Sigmoid colon (tissue), 7 donors: Measurements from ENCODE around the gene MPST. TPM values are rescaled to one million over a fixed set of nuclear protein-coding genes. Genes with fewer than 3 reads are reported as not detected.

Source experiments
- DNase-seq: peaks from one replicate; pipeline ENCODE4 v3.0.0-alpha.2; 2019
- H3K27ac ChIP-seq, 4 donors: fragments of 200-600 bp; sonication (generic); one replicate each; pipeline ENCODE4 v1.5.1; 2016 to 2019; ENCODE audit warnings: mild to moderate bottlenecking in 1 of 4
- H3K27me3 ChIP-seq, 3 donors: fragments of 200-600 bp; sonication (generic); one replicate each; pipeline ENCODE4 v1.5.1; 2019; ENCODE audit warnings: mild to moderate bottlenecking in 1 of 3
- H3K36me3 ChIP-seq, 4 donors: fragments of 200-600 bp; sonication (generic); one replicate each; pipeline ENCODE4 v1.5.1; 2016 to 2019
- H3K4me1 ChIP-seq, 4 donors: fragments of 200-600 bp; sonication (generic); one replicate each; pipeline ENCODE4 v1.5.1; 2017 to 2019
- H3K4me3 ChIP-seq, 4 donors: fragments of 200-600 bp; sonication (generic); one replicate each; pipeline ENCODE4 v1.5.1; 2017 to 2019; ENCODE audit warnings: mild to moderate bottlenecking in 2 of 4, moderate library complexity in 1 of 4
- H3K9me3 ChIP-seq, 4 donors: fragments of 200-600 bp in 3 of 4; sonication (generic) in 3 of 4; one replicate each; pipeline versions ENCODE4 v1.5.1 to v1.6.1; 2013 to 2019
- EP300 ChIP-seq, 4 donors: sonication (generic); formaldehyde crosslinking; IDR thresholded peaks; one replicate each; pipeline ENCODE4 v1.6.1; 2017; ENCODE audit warnings: antibody characterized with exemption in 4 of 4
- POLR2A ChIP-seq, 2 donors: fragments of 450-650 bp; IDR thresholded peaks; one replicate each; pipeline ENCODE4 v1.6.1; 2016; ENCODE audit warnings: antibody characterized with exemption in 2 of 2, mild to moderate bottlenecking in 2 of 2, moderate library complexity in 2 of 2
- POLR2AphosphoS5 ChIP-seq, 4 donors: sonication (generic); formaldehyde crosslinking; IDR thresholded peaks; one replicate each; pipeline ENCODE4 v1.6.1; 2017; ENCODE audit warnings: antibody characterized with exemption in 4 of 4
- WGBS, 2 donors: extraction: QIAGEN DNeasy Blood & Tissue Kit; methylation state at CpG; one replicate each; pipeline ENCODE4 v1.1.7; 2013; 5-methylcytosine and 5-hydroxymethylcytosine counted together
- intact Hi-C: fragments of 100-400 bp; cut with DNase I; formaldehyde crosslinking; loops from one replicate; pipeline ENCODE4 v1.15.1; 2023
- polyA plus RNA-seq, 3 donors: library from polyadenylated mRNA; stranded (reverse); fragments of 200-250 nt; gene quantifications; one replicate each; pipeline ENCODE4 v1.2.3, GENCODE V29; 2013
- total RNA-seq, 4 donors: library from RNA; depleted of rRNA; stranded (reverse); fragments of >200 nt; gene quantifications; one replicate each; pipeline ENCODE4 v1.1.0, GENCODE V29; 2016
- TF ChIP-seq, protein P1 (sequence below), 4 experiments: fragments of 450-650 bp in 3 of 4; fragments of 200-600 bp in 1 of 4; IDR thresholded peaks; one replicate each; pipeline ENCODE4 v1.5.1; 2016 to 2019; ENCODE audit warnings: antibody characterized with exemption in 4 of 4, mild to moderate bottlenecking in 3 of 4, moderate library complexity in 2 of 4
- donor health status: healthy with polysubstance abuse.
- donor health status: Bipolar disorder and iron deficiency.
- donor health status: healthy.

MPST gene
- total RNA-seq (100 to 1,000 TPM in 3 of 4 donors, 10 to 100 TPM in 1; 94.2 to 143 (median 111) TPM), polyA plus RNA-seq (100 to 1,000 TPM; 241 to 340 (median 304) TPM)

DNA sequence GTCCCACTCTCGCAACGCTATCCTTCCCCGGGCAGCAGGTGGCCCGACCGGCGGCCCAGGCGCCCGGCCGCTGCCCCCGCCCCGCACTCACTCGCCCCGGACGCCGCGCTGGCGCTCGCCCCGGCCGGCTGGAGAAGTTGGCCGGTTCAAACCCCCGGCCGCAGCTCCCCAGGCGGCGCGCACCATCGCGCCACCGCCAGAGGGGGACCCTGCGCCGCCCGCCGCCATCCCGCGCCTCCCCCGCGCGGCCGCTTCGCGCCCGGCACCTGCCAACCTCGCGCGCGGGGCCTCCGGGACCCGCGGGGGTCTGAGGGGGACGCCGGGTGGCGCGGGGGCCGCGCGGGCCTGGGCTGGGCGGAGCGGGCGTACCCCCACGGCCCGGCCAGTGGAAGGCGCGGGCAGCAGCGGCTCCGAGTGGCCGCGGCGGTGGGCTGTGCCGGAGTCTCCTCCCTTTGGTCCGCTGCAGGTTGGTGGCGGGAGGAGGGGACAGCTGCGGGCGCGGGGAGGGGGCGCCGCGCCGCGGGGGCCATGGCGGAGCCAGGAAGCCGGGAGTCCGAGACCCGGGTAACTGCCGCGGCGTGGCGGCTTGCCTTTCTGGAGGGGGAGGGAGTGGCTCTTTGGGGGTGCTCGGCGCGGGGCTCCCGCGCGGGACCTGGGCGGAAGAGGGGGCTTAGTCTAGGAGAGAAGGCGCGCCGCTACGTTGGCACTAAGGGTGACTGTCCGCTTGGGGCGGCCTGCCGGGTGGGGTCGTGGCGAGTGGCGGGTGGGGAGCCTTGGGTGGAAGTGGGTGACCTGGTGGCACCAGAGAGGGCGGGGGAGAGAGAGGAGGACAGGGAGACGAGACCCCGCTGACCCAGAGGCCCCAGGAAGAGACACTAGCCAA lies at the start of gene MPST, which contains the start of gene TST:
Gene MPST, plus strand, starts transcription at position 434 of the 883 bp plus-strand sequence. Its CDS starts 95 bp downstream, at position 529.
Gene TST, minus strand, starts transcription at position 139 of the 883 bp plus-strand sequence. CDS start 715 bp downstream, outside the sequence.
- peaks cover 0 to 58% (median 46%) of the 10 kb centered on the region in 4 donors for H3K4me1 ChIP-seq
- H3K9me3 ChIP-seq, result no peaks in the 10 kb centered on the region
- WGBS, 2 donors, result 1% methylated on average over 107 of the region's 107 CpGs
- peak; percentile 89 for DNase-seq
- no peaks in the 10 kb centered on the region for H3K27me3 ChIP-seq
- H3K36me3 ChIP-seq, result peaks cover 0 to 8% (median 2%) of the 10 kb centered on the region in 4 donors
- no peak for TF ChIP-seq EP300 (IDR thresholded peaks at IDR 0.05)
- peak; percentile 39 to 56 for TF ChIP-seq POLR2A (IDR thresholded peaks at IDR 0.05)
- TF ChIP-seq, protein P1, sequence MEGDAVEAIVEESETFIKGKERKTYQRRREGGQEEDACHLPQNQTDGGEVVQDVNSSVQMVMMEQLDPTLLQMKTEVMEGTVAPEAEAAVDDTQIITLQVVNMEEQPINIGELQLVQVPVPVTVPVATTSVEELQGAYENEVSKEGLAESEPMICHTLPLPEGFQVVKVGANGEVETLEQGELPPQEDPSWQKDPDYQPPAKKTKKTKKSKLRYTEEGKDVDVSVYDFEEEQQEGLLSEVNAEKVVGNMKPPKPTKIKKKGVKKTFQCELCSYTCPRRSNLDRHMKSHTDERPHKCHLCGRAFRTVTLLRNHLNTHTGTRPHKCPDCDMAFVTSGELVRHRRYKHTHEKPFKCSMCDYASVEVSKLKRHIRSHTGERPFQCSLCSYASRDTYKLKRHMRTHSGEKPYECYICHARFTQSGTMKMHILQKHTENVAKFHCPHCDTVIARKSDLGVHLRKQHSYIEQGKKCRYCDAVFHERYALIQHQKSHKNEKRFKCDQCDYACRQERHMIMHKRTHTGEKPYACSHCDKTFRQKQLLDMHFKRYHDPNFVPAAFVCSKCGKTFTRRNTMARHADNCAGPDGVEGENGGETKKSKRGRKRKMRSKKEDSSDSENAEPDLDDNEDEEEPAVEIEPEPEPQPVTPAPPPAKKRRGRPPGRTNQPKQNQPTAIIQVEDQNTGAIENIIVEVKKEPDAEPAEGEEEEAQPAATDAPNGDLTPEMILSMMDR (IDR thresholded peaks at IDR 0.05), result no peak
- TF ChIP-seq POLR2AphosphoS5 (IDR thresholded peaks at IDR 0.05), result peak; percentile 3 to 70 (median 64)
- peak within 1 kb of the TSS; percentile 88 to 93 (median 89) for H3K27ac ChIP-seq
- intact Hi-C loops, result loop anchor here (2.0 to 5.0 kb wide), 3 partner anchors 31 to 242 kb away; partner anchors contain the start of genes IFT27 and KCTD17
- peak within 1 kb of the TSS; percentile 76 to 99 (median 91) for H3K4me3 ChIP-seq

DNA sequence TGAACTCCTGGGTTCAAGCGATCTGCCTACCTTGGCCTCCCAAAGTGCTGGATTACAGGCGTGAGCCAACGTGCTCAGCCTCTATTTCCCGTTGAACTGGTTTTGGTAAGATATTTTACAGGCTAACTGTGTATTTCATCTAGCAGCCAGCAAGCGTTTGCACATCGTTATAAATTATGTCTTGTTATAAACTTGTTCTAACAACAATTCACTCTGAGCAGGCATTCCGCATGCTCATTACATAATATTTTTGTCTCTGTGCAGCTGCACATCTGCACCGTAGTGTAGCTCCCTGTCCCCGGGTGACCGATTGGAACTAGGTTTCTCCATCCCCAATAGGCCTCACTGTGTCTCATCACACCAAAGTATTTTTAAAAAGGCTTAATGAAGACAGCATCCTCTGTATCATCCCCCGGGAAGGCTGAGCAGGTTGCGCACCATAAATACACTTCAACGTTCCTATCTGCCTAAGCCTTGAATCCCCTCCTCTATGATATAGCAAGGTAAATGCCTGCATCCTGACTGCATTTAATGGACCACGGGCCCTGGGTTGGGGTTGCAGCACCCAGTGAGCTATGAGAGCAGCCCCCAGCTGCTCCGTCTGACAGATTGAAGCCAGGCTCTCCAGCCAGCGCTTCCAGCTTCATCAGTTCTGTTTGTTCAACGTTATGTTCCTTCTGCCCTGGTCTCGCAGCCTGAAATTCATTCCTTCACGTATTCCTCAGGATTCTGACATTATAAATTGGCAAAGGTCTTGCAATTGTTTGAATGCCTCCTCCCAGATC lies 48.0 kb upstream of the MPST start:
- DNase-seq, result peak; percentile 79
- no peaks in the 10 kb centered on the region for H3K9me3 ChIP-seq
- no peak overlapping the region for H3K4me3 ChIP-seq
- peak overlapping the region in 3 of 4 donors; percentile 73 to 78 (median 76) for H3K27ac ChIP-seq
- H3K4me1 ChIP-seq, result peaks cover 0 to 29% (median 15%) of the 10 kb centered on the region in 4 donors
- no peaks in the 10 kb centered on the region for H3K36me3 ChIP-seq
- intact Hi-C loops, result loop anchor here (10.0 kb wide), 1 partner anchor 427 kb away; no protein-coding TSS in a partner anchor
- WGBS, 2 donors, result 26 to 63% methylated on average over 19 of the region's 19 CpGs
- peak; percentile 60 to 75 (median 71) for TF ChIP-seq POLR2AphosphoS5 (IDR thresholded peaks at IDR 0.05)
- TF ChIP-seq, protein P1 (IDR thresholded peaks at IDR 0.05), result no peak
- peak in 2 of 4 donors; percentile 47 to 64 for TF ChIP-seq EP300 (IDR thresholded peaks at IDR 0.05)
- no peaks in the 10 kb centered on the region for H3K27me3 ChIP-seq

DNA sequence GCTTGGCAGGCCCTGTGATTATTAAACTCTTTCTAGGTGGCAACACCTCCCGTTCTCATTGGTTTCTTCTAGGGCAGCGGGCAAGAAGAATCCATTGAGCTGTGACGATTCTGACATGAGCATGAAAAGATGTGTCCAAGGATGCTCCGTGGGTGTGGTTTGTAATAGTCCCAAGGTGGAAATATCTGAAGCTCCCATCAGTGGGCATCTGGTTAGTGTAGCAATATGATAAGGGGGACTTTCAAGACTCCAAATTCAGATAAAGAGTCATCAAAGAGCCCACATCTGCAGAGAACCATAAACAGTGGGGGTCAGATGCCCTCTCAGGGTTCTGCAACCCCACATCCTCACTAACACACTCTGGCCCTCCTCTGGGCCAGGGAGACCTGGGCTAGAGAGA lies 42.9 kb upstream of the MPST start:
- TF ChIP-seq, protein P1 (IDR thresholded peaks at IDR 0.05), result no peak
- TF ChIP-seq POLR2AphosphoS5 (IDR thresholded peaks at IDR 0.05) (no peak), POLR2A (IDR thresholded peaks at IDR 0.05) (no peak), EP300 (IDR thresholded peaks at IDR 0.05) (no peak)
- Histone ChIP-seq H3K4me3 (no peak overlapping the region), H3K9me3 (no peaks in the 10 kb centered on the region), H3K4me1 (peaks cover 0 to 22% (median 8%) of the 10 kb centered on the region in 4 donors), H3K36me3 (no peaks in the 10 kb centered on the region), H3K27ac (no peak overlapping the region), H3K27me3 (no peaks in the 10 kb centered on the region)
- whole genome bisulfite sequencing, 2 donors, result 87 to 93% methylated on average over 4 of the region's 4 CpGs
- DNase-seq, result no peak
- intact Hi-C loops, result loop anchor here (5.0 to 10.0 kb wide), 4 partner anchors 41 to 432 kb away; partner anchors contain the start of genes MPST and TST

DNA sequence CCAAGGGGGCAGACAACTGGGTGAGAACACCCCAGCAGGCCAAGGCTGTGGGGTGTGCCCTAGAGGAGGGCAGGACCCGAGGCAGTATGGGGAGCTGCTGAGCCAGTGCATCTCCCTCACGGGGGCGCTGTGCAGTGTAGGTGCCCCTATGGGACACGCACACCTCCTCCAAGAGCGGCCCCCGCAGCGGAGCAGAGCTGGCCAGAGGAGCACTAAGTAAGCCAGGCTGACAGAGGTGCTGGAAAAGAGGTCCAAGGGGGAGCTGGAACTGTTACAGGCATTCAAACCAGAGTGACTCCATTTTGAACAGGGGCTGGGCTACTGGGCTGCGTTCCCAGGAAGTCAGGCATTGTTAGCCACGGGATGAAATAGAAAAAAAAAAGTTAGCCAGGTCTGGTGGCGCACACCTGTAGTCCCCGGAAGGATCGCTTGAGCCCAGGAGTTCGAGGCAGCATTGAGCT lies 42.1 kb upstream of the MPST start:
- intact Hi-C loops, result loop anchor here (5.0 to 10.0 kb wide), 4 partner anchors 40 to 433 kb away; partner anchors contain the start of genes MPST and TST
- Histone ChIP-seq H3K36me3 (no peaks in the 10 kb centered on the region), H3K4me1 (peaks cover 0 to 14% (median 2%) of the 10 kb centered on the region in 4 donors), H3K27me3 (no peaks in the 10 kb centered on the region), H3K27ac (peak overlapping the region in 3 of 4 donors; percentile 19 to 59 (median 50)), H3K9me3 (no peaks in the 10 kb centered on the region), H3K4me3 (peak overlapping the region in 3 of 4 donors; percentile 36 to 48 (median 45))
- DNase-seq, result peak; percentile 74
- WGBS, 2 donors, result 13 to 23% methylated on average over 13 of the region's 13 CpGs
- TF ChIP-seq, protein P1 (IDR thresholded peaks at IDR 0.05), result peak in 1 of 4 experiments; percentile 4
- no peak for TF ChIP-seq POLR2A (IDR thresholded peaks at IDR 0.05)
- TF ChIP-seq POLR2AphosphoS5 (IDR thresholded peaks at IDR 0.05), result no peak
